Stimulated activated CD8-positive, alpha-beta memory T cell treated with anti-CD3 and anti-CD28 coated beads, Interleukin-12 subunit alpha, Interleukin-12 subunit beta, amount 100 ng/mL, for 1 hour (primary cell): ENCODE data around the gene ADGRL3.

Experiments
- DNase-seq: peaks from one replicate; pipeline ENCODE4 v3.0.0-alpha.2; 2020; ENCODE audit warnings: low read depth

ADGRL3 gene

GRCh38 chr4:61997831-61998230 is 797.7 kb downstream of the ADGRL3 start:
- no peak for DNase-seq

- DNase-seq: no peak
Observed at GRCh38 chr4:62003695-62004094, 803.6 kb downstream of the ADGRL3 start.

- no peak for DNase-seq
Observed at GRCh38 chr4:62004881-62005280, 804.8 kb downstream of the ADGRL3 start.

- DNase-seq: no peak
Observed at GRCh38 chr4:62006108-62006507, 806.0 kb downstream of the ADGRL3 start.

GRCh38 chr4:62015043-62015739 is 815.1 kb downstream of the ADGRL3 start:
- no peak for DNase-seq

DNA sequence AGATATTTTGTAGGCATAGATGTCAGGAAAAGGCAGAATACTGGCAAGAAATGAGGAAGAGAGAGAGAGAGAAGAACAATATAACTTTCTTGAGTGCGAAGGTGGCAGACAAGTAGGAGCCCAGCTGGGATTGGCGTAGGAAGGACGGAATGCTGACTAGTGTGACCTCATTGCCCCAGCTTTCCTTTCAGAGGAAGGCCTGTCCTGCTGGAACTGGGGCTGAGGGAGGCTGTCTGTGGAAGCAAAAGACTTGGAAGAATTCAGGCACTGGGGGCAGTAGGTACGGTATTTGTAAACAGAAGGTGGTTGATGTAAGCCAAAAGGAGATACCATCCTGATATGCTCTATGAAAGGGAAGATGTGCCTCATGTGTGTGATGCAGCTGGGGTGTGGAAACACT is 818.4 kb downstream of the ADGRL3 start:
- DNase-seq: no peak

DNA sequence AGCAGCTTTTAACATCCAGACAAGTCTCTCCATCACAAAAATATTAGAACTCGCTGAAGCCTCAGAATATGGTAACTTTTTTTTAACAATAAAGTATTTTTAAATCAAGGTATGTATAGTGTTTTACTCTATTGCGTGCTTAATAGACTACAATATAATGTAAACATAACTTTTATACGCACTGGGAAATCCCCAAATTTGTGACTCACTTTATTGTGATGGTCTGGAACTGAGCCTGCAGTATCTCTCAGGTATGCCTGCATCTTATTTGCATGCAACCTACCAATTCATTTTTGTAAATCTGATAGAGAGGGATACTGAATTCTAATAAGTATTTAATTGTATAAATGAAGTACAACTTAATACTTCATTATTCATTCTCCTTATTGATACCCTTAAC is 823.5 kb downstream of the ADGRL3 start:
- DNase-seq: no peak

DNA sequence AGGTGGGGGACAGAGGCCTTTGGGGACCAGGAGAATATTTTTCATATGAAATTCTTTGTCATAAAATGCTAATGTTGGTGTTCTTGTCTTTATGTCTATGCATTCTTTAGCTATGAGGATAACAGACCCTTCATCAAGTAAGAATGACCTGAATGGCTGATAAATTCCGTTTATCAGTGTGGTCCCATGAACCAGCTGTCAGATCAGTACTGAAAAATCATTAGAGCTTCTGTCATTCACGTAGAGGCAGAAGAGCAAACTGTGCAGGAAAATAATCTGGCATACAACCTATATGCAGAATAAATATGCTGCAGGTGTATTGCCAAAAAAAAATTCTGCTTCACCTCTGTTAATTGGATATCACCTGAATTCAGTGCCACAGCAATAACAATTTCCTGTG is 828.6 kb downstream of the ADGRL3 start:
- DNase-seq: no peak

DNA sequence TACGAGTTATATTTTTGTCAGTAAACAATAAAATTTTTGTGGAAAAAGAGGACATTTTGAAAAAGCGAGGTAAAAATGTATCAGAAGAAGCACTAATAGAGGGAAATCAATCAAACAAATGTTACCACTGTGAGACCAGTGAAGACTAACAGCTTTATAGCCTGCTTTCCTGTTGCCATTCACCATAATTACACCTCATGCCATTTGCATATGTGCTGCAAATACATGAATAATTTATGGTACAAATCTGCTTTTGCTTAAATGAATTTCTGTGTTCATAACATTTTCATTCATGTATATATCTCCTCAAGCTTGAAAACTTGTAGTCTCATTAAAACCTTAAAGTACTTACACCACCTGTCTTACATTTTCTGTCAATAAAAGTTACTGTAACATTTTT is 830.8 kb downstream of the ADGRL3 start:
- DNase-seq: no peak

DNA sequence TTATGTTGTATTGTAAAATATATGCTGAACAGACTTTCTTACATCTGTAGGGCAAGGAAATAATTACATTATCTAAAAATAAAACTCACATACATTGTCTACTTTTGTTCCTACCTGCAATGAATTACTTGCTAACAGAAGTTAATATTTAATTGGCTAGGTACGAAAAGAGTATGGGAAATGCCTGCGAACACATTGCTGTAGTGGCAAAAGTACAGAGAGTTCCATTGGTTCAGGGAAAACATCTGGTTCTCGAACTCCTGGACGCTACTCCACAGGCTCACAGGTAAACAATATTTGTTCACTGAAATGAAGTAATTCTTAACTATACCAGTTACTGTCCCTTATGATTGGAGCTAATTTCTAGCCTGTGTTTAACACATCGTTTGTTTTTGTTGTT is 837.4 kb downstream of the ADGRL3 start:
- no peak for DNase-seq

GRCh38 chr4:62051332-62051731 is 851.2 kb downstream of the ADGRL3 start:
- no peak for DNase-seq

DNA sequence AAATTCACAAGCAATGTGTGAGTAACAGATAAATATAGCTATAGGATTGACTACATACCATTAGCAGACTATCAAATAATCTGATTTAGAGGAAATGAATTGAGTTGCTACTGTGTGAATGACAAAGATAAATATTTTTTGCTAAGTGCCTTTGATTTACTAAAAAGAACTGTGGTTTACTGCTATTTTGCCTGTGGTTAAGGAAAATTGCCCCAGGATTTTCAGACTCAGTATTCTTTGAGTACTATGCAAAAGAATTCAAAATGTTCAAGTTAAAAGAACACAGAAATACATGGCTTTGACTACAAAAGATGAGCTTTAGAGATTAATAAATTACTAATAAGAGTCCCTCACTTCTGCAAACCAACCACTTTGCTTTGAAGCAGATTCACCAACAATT is 853.8 kb downstream of the ADGRL3 start:
- DNase-seq: no peak

- no peak for DNase-seq
Observed at GRCh38 chr4:62057031-62057430, 856.9 kb downstream of the ADGRL3 start.

- no peak for DNase-seq
Observed at GRCh38 chr4:62058571-62058970, 858.4 kb downstream of the ADGRL3 start.

DNA sequence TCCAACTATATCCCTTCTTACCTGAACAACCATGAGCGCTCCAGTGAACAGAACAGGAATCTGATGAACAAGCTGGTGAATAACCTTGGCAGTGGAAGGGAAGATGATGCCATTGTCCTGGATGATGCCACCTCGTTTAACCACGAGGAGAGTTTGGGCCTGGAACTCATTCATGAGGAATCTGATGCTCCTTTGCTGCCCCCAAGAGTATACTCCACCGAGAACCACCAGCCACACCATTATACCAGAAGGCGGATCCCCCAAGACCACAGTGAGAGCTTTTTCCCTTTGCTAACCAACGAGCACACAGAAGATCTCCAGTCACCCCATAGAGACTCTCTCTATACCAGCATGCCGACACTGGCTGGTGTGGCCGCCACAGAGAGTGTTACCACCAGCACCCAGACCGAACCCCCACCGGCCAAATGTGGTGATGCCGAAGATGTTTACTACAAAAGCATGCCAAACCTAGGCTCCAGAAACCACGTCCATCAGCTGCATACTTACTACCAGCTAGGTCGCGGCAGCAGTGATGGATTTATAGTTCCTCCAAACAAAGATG is 870.2 kb downstream of the ADGRL3 start:
- no peak for DNase-seq

DNA sequence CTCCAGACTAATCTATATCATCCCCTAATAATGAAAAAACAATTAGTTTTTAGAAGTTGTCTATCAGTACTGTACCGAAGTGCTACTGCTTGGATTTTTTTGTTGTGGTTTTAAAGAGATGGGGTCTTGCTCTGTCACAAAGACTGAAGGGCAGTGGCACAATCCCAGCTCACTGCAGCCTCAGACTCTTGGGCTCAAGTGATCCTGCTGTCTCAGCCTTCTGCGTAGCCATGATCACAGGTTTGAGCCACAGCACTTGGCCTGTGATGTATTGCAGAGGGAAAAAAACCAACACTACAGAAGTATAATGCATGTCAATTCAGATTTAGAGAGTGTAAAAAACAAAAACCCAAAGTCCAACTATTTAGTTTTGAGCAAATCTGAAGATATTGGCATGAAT is 875.0 kb downstream of the ADGRL3 start:
- no peak for DNase-seq

DNA sequence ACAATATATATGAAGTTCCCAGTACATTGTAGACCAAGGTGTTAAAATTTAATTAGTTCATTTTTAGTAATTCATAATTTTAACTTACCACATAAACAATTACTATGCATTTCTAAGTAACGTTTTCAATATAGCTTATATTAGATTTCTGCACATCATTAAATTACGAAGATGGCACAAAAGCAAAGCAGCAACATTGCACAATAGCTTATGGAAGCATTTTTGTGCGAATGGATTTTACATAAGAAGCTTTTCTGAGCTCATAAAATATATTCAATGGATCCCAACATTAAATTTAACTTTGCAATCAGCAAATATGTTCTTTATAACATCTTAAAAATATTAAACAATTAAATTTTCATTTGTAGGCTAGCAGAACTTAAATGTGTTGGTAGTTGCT is 875.4 kb downstream of the ADGRL3 start:
- no peak for DNase-seq

GRCh38 chr4:62077406-62077805 is 877.3 kb downstream of the ADGRL3 start:
- DNase-seq: no peak

DNA sequence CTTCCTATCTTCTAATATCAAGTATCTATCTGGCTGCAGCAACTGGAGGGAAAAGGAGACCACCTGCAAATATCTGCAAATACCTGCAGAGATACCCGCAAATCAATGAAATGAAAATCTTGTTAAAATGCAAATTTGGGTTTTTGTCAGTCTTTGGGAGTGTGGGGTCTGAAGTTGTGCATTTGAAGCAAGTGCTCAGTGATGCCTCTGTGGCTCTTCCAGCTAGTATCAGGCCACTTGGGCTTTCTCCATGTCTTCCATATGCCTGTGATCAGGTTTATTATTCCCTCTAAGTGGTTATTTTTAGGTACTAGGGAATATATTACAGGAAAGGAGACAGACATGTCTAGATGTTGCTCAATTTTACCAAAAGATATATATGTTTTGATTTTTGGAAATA is 880.3 kb downstream of the ADGRL3 start:
- DNase-seq: no peak

- no peak for DNase-seq
Observed at GRCh38 chr4:62087706-62088105, 887.6 kb downstream of the ADGRL3 start.

- no peak for DNase-seq
Observed at GRCh38 chr4:62093735-62094134, 893.6 kb downstream of the ADGRL3 start.

- no peak for DNase-seq
Observed at GRCh38 chr4:62096881-62097280, 896.8 kb downstream of the ADGRL3 start.

DNA sequence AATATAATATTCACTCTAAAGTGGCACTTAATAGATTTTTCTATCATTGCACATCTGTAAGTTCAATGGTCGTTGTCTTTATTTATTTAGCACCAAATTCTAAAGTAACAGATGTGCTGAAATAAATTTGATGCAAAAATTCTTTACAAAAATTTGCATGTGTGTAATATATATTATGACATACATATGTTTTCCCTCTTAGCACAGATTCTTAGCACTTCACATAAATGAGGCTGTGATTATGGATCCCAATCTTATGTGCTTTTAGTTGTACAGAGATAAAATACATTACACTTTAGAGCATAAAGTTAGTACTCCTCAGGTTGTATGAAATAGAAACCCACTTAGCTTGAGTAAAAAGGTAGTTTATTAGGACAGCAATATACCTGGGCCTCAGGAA is 915.1 kb downstream of the ADGRL3 start:
- no peak for DNase-seq

- no peak for DNase-seq
Observed at GRCh38 chr4:62117886-62118285, 917.8 kb downstream of the ADGRL3 start.
